Measurements from ENCODE around the gene FGR. TPM values are rescaled to one million over a fixed set of nuclear protein-coding genes. Genes with fewer than 3 reads are reported as not detected.
"Not testable (repeated sequence)": the region's sequence is repeated elsewhere in the genome, so short reads cannot be mapped to it uniquely, and the experiment has no call there.

The FGR gene
- total RNA-seq: 17.2 TPM

DNA sequence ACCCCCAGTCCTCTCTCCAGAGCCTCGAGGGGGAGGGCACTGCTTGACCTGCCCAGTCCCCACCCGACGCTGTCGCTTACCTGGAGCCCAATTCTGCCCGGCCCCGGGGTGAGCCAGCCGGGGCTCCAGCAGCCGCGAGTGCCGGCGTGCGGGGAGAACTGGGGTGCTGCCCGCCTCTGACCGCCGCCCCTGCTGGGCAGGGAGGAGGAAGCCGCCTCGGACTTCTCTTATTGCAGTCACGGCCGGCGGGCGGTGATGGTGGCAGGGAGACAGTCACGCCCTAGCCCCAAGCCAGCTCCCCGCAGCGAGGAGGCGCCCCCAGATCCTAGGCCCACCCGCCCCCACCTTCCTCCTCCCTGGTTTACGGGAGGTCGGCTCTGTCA lies at the start of gene FGR:
Gene FGR, minus strand, starts transcription at position 201 of the 383 bp plus-strand sequence. CDS start 11,269 bp downstream, outside the sequence.
- no peak for DNase-seq (ENCODE audit: low spot score)

DNA sequence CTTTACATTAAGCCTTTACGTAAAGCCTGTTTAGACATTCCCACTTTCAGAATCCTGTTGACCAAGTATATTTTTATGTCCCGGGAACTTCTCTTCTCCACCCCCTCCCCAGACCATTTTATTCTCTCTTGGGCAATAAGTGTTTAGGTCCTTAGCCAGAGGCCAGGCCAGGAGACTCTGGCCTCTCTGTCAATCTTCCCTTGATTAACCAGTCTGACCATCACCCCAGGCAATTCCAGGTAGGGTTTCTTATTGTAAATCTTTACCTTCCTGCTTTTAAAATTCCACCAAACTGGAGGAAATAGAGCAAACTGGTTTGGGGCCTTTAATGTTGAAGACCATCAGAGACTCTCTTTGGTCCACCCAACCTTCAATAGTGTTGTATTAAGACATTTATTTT lies 49.2 kb upstream of the FGR start:
- DNase-seq (ENCODE audit: low spot score): no peak

DNA sequence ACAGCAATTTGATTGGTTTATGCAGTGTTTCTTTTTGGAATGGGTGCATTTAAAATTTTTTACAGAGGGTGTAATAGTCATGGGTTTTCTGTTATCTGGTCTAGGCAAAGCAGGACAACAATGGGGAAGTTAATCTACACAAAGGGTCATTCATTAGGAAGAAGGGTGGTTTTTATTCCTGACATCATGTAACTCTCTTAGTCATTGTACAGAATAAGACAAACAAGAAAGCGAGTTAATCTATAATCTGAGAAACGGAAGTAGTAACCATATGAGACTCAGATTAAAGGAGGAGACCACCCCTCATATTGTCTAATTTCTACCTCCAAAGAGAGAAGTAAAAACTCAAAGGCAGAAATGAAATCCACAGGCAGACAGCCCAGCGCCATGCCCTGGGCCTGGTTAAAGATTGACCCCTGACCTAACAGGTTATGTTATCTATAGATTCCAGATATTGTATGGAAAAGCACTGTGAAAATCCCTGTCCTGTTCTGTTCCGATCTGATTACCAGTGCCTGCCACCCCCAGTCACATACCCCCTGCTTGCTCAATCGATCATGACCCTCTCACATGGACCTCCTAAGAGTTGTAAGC lies 47.5 kb upstream of the FGR start:
- DNase-seq (ENCODE audit: low spot score): no peak

DNA sequence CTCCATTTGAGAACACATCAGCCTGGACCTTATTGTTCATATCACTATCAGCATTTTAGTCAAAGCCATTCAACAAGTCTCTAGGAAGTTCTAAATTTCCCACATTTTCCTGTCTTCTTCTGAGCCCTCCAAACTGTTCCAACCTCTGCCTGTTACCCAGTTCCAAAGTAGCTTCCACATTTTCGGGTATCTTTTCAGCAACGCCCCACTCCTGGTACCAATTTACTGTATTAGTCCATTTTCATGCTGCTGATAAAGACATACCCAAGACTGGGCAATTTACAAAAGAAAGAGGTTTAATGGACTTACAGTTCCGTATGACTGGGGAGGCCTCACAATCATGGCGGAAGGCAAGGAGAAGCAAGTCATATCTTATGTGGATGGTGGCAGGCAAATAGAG lies 46.6 kb upstream of the FGR start:
- not testable (repeated sequence) for DNase-seq (ENCODE audit: low spot score)

DNA sequence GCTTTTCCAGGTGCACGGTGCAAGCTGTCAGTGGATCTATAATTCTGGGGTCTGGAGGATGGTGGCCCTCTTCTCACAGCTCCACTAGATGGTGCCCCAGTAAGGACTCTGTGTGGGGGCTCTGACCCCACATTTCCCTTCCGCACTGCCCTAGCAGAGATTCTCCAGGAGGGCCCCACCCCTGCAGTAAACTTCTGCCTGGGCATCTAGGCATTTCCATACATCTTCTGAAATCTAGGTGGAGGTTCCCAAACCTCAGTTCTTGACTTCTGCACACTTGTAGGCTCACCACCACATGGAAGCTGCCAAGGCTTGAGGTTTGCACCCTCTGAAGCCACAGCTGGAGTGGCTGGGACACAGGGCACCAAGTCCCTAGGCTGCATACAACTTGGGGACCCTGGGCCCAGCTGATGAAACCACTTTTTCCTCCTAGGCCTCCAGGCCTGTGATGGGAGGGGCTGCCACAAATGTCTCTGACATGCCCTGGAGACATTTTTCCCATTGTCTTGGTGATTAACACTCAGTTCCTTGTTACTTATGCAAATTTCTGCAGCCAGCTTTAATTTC lies 45.3 kb upstream of the FGR start:
- DNase-seq (ENCODE audit: low spot score): not testable (repeated sequence)

DNA sequence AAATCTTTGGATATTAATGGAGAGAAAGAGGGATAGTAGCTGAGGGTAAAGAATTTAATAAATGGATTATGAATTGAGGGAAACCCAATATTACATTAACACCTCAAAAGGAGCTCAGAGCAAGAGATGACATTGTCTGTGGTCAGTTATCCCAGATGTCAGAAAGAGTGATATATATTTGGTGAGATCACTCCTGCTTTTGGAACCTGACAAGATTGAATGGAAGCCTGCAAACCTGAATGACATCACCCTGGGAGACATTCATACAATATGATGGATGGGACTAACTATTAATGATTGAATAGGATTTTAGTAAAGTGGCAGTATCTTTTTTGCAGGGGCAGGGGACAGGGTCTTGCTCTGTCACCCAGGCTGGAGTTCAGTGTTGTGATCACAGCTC lies 43.8 kb upstream of the FGR start:
- no peak for DNase-seq (ENCODE audit: low spot score)

DNA sequence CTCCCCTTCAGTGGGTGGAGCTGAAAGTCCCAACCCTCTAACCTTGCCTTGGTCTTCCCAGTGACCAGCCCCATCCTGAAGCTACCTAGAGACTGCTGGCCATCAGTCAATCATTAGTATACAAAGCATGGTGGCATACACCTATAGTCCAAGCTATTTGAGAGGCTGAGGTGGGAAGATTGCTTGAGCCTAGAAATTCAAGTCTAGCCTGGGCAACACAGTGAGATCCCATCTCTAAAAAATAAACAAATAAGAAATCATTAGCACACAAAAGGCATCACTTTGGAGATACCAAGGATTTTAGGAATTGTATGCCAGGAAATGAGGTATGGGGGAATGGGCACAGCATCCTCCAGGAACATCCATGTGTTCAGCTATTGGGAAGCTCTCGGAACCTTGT lies 41.4 kb upstream of the FGR start:
- no peak for DNase-seq (ENCODE audit: low spot score)

DNA sequence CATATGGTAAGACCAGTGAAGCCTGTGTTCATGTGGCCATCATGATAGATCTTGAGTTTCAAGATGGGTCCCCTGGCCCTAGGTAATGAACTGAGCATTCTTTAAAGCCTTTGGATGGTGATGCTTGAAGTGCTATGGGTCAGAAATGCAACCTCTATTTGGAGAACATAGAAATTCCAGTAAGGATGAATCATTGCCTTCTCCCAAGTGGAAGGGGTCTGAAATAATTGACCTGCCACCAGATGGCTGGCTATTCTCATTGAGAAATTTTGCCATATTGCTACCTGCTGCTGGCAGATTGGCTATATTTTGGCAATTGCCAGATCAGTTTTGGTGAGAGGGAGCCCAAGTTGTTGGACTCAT lies 37.7 kb upstream of the FGR start:
- no peak for DNase-seq (ENCODE audit: low spot score)

DNA sequence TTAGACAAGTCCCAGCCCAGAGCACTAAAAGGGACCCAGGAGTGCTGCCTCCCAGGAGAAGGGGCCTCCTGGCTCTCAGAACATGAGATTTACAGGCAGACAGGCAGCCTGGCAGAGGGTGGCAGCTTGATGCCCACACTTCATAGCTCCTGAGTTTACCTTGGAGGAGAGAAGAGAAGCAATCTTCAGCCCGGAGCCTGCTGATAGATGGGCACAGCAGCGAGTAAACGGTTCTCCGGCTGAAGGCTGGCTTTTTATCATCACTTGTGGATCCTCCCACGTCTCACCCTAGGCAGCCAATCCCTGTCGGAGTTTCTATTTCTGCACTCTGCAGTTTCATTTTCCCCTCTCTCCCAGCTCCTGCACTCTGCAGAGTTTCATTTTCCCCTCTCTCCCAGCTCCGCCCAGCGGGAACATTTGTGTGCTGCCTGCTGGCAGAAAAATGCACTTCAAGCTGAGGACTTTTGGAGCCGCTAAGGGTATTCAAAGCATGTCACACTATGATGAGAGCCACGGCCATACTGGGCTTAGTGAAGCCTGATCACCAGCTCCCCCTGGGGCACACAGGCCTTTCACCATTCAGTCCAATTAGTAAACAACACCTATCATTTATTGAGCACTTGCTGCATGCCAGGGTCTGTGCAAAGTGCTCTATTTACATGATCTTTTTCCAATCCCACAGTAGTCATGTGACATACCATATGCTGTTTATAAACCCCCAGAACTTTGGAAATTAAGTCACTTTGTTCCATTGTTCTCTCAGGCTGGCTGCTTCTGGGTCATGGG lies 37.2 kb upstream of the FGR start, which contains the start of gene IFI6:
Gene IFI6, minus strand, starts transcription at position 229 of the 786 bp plus-strand sequence. CDS start 2,878 bp downstream, outside the sequence.
- peak; percentile 89 for DNase-seq (ENCODE audit: low spot score)

DNA sequence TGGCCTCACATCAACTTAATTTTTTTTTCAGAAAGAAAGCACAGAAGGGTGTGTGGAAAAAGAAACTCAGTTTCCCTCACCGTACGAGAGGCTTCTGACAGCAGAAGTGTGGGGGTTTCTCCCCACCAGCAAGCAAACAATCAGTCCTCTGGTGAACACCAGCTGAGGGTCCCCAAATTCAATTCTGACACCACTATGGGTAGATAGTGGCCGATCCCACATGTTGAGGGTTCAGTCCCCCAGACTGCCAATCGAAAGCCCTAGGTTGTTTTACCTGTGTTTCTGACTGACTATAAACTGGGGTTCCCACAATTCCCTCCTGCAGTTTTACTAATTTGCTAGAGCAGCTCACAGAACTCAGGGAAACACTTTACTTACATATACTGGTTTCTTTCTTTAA lies 34.9 kb upstream of the FGR start:
- no peak for DNase-seq (ENCODE audit: low spot score)

DNA sequence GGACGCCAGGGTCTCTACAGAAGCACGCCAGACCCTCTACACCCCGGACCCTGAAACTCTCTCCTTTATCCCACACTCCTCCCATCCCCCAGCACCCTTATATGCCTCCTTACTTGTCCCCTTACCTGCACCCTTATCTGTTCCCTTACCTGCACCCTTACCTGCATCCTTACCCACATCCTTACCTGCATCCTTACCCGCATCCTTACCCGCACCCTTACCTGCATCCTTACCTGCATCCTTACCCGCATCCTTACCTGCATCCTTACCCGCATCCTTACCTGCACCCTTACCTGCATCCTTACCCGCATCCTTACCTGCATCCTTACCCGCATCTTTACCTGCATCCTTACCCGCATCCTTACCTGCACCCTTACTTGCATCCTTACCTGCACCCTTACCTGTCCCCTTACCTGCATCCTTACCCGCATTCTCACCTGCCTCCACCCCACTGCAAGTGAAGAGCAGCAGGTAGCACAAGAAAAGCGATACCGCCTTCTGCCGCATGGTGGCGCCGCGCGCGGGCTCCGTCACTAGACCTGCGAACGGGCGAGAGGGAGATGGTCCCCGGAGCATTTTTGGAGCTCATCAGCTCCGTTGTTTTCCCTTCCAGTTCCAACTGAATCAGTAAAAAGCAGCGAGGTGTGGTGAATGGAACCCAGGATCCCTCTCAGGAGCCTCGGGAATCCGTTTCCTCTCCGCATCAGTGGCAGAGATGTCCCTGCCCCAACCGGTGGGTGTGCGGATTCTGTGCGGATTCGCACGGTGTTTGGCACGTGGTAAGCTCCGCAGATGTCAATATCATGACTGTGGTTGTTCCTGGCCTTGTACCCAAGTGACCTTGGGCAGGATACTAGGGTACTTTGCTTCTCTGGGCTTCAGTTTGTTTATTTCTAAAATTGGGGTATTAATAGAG lies 34.1 kb upstream of the FGR start:
- peak; percentile 86 for DNase-seq (ENCODE audit: low spot score)

DNA sequence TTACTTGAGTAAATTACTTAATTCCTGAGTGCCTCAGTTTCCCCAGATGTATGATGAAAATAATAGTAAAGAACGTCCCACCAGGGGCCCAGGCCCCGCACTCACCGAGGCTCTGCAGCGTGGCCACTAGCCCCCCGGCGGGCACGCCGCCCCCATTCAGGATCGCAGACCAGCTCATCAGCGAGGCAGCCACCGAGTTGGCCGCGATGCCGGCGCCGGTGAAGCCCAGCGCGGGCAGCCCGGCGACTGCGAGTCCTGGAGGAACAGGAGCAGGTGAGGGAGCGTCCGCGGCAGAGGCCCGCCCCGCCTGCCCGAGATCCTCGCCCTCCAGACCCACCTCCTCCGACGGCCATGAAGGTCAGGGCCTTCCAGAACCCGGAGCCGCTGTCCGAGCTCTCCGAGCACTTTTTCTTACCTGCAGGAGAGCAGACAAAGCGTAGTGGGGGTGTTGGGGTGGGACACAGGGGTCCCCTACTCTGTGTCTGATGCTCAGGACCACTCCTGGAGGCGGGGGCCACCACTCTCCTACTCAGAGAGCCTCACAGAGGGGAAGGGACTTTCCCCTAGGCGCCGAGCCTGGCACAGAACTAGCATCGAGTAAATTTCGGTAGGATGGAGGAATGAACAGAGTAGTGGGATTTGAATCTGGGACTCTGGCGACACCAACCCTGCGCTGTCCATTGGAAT lies 33.3 kb upstream of the FGR start:
- no peak for DNase-seq (ENCODE audit: low spot score)

DNA sequence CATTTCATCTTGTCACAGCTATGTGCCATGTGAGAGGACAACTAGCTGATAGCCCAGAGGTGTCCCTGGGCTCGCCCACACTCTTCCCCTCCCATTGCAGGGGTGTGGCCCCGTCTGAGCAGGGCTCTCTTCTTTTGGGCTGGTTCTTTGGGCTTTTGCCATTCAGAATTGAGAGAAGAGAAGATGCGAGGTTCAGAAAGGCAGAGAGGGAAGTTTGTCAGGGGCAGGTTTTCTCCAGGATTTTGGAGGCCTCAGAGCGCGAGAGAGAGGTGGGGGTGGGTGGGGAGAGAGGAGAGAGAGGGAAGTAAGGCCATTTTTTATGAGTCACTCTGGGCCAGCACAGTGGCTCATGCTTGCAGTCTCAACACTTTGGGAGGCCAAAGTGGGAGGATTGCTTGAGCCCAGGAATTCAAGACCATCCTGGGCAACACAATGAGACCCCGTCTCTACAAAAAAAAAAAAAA lies 31.8 kb upstream of the FGR start:
- no peak for DNase-seq (ENCODE audit: low spot score)

DNA sequence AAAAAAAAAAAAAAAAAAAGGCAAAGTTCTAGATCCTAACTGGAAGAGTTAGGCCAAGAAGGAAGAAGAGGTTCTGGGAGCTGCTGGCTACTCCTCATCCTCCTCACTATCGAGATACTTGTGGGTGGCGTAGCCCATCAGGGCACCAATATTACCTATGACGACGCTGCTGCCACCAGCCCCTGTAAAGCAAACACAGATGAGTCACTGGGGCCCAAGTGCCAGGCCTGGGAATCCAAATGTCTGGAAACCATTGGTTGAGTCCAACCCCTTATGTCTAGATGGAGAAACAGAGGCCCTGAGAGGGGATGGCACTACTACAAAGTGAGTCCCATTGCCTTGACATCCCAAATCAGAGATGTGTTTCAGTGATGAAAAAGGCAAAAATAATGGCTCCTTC lies 31.3 kb upstream of the FGR start:
- no peak for DNase-seq (ENCODE audit: low spot score)

DNA sequence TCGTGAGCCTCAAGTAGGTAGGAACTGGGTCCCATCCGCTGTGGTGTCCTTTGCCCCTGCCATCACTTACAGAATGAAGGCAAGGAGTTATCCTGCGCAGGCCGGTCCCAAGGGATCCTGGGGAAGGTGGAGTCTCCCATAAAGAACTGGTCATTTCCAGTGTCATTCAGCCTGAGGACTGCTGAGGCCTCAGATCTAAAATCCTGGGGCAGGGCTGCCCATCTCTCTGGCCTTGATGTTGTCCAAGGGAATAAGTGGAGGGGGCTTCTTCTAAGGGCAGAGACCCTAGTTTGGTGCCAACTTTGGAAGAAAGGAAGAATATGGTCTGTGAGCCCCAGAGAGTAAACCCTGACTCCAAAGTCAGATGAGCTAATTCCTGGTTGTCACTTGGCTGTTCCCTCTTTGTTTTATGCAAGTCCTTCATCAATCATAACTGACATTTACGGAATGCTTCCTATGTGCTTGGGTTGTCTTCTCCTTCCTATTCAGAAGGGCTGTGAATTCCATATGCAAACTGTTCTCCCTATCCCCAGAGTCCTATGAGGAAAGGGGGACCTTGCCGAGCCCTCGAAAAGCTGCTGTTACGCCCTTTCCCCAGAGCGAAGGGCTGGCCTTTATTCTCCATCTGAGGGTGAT lies 30.1 kb upstream of the FGR start:
- no peak for DNase-seq (ENCODE audit: low spot score)

DNA sequence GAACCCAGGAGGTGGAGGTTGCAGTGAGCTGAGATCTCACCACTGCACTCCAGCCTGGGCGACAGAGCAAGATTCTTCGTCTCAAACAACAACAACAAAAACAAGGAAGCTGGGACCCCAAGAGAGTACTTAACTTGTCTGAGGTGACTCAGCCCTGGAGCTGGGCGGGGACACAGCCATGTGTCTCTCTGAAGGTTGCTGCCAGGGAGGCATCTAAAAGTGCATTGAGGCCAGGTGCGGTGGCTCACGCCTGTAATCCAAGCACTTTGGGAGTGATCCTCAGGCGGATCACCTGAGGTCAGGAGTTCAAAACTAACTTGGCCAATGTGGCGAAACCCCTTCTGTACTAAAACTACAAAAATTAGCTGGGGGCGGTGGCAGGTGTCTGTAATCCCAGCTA lies 29.3 kb upstream of the FGR start:
- no peak for DNase-seq (ENCODE audit: low spot score)

DNA sequence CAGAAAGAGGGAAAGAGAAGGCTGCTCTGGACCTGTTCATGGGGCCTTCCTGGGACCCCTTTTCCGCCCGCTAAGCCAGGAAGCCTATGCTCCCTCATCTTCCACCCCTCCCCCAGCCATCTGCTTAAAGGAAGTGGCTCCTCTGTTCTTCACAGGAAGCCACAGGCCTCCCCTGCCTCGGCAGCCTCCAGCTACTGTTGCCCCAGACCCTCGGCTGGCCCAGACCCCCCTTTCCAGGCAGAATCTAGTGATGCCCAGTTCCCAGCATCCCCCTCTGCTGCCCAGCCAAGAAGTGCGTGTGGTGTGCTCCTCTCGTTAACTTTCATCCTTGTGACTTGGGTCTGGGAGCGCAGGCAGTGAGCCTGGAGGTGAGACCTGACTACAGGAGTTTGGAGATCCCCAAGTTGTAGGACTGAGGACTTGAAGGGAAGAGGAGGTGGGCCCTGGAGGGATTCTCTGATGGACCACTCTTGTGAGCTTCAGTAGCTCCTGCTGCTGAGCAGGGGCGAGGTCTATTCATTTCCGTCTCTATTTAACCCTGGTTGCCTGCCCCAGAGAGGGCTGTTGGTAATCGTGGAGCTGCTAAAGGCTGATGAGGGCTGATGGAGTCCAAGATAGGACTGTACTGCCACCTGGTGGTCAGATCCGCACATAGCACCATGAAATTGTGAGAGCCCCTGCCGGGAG lies 27.9 kb upstream of the FGR start:
- DNase-seq (ENCODE audit: low spot score): peak; percentile 88

DNA sequence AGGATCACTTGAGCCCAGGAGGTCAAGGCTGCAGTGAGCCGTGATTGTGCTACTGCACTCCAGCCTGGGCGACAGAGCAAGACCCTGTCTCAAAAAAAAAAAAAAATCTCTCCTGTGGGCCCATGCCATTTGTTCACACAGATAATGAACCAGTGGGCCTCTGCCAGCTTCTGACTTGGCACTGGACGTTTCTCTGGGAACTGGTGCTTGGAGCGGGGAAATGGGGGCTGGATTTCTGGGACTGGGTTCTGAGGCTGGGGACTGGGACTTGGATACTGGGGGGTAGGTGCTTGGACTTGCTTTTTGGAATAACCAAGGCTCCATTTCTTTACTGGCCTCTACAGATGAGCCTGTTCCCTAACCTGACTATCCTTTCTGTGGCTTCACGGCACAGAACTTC lies 27.3 kb upstream of the FGR start:
- no peak for DNase-seq (ENCODE audit: low spot score)

DNA sequence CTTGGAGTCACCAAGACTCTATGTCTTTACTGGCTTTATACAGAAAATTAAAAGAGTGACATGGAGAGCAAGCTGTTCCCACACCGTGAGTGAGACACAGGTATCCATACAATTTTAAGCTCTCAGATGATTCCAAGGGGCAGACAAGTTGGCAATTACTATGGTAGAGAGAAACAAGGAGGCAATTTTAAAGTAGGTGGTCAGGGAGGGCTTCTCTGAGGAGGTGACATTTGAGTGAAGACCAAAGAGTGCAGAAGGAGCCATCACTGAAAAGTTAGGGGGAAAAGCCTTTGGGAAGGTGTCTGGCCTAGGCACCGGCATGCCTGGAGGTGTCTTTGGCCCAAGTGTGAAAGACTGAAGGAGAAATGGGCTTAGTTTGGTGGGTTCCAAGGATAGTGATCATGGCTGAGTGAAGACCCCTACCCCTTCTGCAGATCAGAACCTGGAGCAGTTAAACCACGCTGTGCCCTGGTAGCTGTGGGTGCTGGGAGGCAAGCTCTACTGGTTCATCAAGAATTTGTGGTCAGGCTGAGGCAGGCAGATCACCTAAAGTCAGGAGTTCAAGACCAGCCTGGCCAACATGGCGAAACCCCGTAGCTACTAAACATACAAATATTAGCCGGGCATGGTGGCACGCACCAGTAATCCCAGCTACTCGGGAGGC lies 26.6 kb upstream of the FGR start:
- DNase-seq (ENCODE audit: low spot score): no peak

DNA sequence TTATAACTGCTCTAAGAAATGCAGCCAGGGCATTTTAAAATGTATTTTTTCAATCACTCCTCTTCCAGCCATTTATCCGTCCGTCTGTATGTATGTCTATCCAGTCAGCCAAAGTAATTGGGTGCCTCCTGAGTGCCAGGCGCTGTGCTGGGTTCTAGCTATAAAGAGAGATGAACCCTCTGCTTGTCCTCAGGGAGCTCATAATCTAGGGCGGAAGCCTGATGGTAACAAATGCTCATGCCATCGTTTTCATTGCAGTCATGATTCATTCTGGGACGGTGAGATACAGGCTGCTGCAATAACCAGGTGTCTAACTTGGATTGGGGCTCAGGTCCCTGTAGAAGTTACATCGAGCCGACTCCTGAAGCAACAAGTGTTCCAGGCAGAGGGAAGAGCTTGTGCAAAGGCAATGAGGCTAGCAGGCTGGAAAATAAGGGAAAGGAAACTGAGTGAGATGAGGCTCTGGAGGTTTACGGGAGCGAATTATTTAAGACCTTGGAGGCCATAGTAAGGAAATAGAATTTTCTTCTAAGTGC lies 25.4 kb upstream of the FGR start:
- DNase-seq (ENCODE audit: low spot score): no peak
